ENCODE results near the gene EPDR1.

DNA sequence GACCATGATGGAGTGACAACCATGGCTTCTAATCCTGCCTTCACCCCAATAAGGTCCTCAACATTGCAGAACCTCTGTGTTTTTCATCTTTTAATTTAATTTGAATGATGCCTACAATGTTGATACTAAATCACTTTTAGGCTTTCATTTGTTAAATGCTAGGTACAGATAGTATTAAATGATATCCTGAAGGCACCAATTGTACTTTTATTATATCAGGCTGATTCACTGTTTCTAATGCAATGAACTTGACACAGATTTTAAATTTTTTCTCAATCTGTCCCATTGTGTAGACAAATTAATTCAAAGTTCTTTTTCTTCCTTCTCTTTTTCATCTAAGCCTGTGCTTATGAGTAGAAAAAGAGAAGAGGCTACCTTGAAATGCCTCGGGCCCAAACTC, 5.2 kb downstream of the EPDR1 start:
- TF ChIP-seq, protein P1, sequence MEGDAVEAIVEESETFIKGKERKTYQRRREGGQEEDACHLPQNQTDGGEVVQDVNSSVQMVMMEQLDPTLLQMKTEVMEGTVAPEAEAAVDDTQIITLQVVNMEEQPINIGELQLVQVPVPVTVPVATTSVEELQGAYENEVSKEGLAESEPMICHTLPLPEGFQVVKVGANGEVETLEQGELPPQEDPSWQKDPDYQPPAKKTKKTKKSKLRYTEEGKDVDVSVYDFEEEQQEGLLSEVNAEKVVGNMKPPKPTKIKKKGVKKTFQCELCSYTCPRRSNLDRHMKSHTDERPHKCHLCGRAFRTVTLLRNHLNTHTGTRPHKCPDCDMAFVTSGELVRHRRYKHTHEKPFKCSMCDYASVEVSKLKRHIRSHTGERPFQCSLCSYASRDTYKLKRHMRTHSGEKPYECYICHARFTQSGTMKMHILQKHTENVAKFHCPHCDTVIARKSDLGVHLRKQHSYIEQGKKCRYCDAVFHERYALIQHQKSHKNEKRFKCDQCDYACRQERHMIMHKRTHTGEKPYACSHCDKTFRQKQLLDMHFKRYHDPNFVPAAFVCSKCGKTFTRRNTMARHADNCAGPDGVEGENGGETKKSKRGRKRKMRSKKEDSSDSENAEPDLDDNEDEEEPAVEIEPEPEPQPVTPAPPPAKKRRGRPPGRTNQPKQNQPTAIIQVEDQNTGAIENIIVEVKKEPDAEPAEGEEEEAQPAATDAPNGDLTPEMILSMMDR (IDR thresholded peaks at IDR 0.05): no peak
- TF ChIP-seq POLR2A (IDR thresholded peaks at IDR 0.05): no peak
- no peak for TF ChIP-seq POLR2AphosphoS5 (IDR thresholded peaks at IDR 0.05)
